Pancreas (tissue), 10 donors: Measurements from ENCODE around the gene ABCG1. TPM values are rescaled to one million over a fixed set of nuclear protein-coding genes. Genes with fewer than 3 reads are reported as not detected.

ENCODE experiments used
- ATAC-seq, 4 donors: fragments of 200-7000 bp; cut with Tn5 transposase; one replicate each; pipeline versions ENCODE4 v1.8.0 to v1.9.1; 2020; ENCODE audit warnings: mild to moderate bottlenecking in 4 of 4, moderate library complexity in 4 of 4
- DNase-seq, 6 donors: peaks; one replicate each; pipeline ENCODE4 v3.0.0-alpha.2; 2020
- FAIRE-seq: peaks from 2 replicates; lab custom pipeline; 2012; peaks lifted over from hg19 to GRCh38; lab: Jason Lieb, UNC
- H3K27ac ChIP-seq, 4 donors: fragments of 200-600 bp; sonication (generic); 1 replicate in 3 of 4; 2 replicates in 1 of 4; pipeline versions ENCODE4 v1.5.0 to v1.8.0; 2020
- H3K27me3 ChIP-seq, 4 donors: fragments of 200-600 bp; one replicate each; pipeline ENCODE4 v1.8.0; 2021
- H3K36me3 ChIP-seq, 3 donors: fragments of 200-600 bp; sonication (generic) in 1 of 3; one replicate each; pipeline versions ENCODE4 v1.5.0 to v1.8.0; 2020 to 2021
- H3K4me1 ChIP-seq, 3 donors: fragments of 200-600 bp; one replicate each; pipeline ENCODE4 v1.8.0; 2021
- H3K4me3 ChIP-seq, 4 donors: fragments of 200-600 bp; sonication (generic) in 2 of 4; one replicate each; pipeline versions ENCODE4 v1.5.0 to v1.8.0; 2020 to 2021
- H3K9me3 ChIP-seq, 4 donors: fragments of 200-600 bp; one replicate each; pipeline ENCODE4 v1.8.0; 2021
- WGBS, 2 donors: extraction: QIAGEN DNeasy Blood & Tissue Kit; methylation state at CpG; one replicate each; pipeline ENCODE4 v1.1.7; 2013; 5-methylcytosine and 5-hydroxymethylcytosine counted together
- intact Hi-C, 3 donors: fragments of 100-400 bp; cut with DNase I; formaldehyde crosslinking; loops; one replicate each; pipeline versions ENCODE4 v1.11.1 to v1.14.2; 2022
- polyA plus RNA-seq, 2 donors: library from polyadenylated mRNA; stranded (reverse); fragments of 200-250 nt; gene quantifications; one replicate each; pipeline ENCODE4 v1.2.3, GENCODE V29; 2013
- total RNA-seq, 6 donors: library from RNA; stranded (reverse); fragmentation: NEBNext Ultra II Directional in 4 of 6; extraction: Animal tissue kit (Norgen Biotek cat#: 25700) in 4 of 6; gene quantifications; one replicate each; pipeline versions ENCODE4 v1.2.1 to v1.2.4, GENCODE V29; 2021 to 2023
- TF ChIP-seq, protein P1 (sequence below), 4 donors: fragments of 200-600 bp; sonication (generic) in 3 of 4; IDR thresholded peaks; one replicate each; pipeline versions ENCODE4 v1.5.0 to v1.8.0; 2021; ENCODE audit warnings: antibody characterized with exemption in 4 of 4
- donor health status: healthy with polysubstance abuse.
- donor health status: DM: no; HTN: no; CAD: no; lungs with moderate emphysema.
- donor health status: DM: no; HTN: no; CAD: no.
- donor health status: control.
- donor health status: control.
- donor health status: Bipolar disorder and iron deficiency.
- donor health status: DM: yes; HTN: yes; CAD: no.
- donor health status: DM: no; HTN: no; CAD: no.
- donor health status: DM: no; HTN: no; CAD: no.
- donor health status: DM: yes; HTN: yes; CAD: no.

The ABCG1 gene
- total and polyA plus RNA-seq, 8 donors: 1.6 to 10.3 (median 4.2) TPM

DNA sequence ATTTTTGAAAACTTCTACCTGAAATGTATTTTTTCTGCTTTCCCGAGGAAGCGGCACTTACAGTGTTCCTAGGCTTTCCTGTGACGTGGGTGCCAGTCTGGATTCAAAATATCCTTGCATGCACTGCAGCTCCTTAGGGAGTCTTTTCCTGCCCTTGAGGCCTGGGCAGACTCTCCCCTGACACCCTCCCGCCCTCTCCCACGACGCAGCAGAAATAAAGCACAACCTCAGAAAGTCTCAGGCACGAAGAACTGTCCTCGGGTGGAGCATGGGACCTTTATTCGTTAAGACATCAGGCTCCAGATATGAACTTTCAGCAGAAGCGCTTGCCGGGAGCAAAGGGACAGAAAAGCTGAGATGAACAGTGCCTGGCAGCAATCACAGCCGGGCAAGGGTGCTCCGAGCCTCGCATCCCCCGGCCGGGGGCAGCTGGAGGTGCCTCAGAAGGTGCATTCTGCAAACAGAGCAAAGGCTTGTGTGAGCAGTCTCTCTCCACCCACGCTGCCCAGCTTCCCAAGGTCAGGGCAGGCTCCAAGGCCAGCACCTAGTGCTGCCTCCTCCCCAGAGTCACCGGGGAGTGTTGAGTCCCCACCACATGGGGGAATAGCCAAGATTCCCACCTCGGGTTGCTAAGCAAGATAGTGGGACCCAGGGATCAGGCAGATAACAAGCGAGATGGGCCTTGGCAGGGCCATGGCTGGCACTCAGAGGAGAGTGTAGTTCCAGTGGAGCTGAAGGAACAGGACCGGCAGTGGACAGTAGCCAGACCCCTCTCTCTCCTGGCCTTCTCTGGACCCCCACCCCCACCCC lies 93.1 kb downstream of the ABCG1 start:
- Histone ChIP-seq H3K9me3 (no peaks in the 10 kb centered on the region), H3K36me3 (no peaks in the 10 kb centered on the region), H3K4me1 (peaks cover 0 to 13% (median 10%) of the 10 kb centered on the region in 3 donors), H3K27ac (no peak overlapping the region), H3K27me3 (no peaks in the 10 kb centered on the region), H3K4me3 (no peak overlapping the region)
- intact Hi-C loops: loop anchor here in 1 of 3 donors (10.0 kb wide), 1 partner anchor 133 kb away; no protein-coding TSS in a partner anchor
- TF ChIP-seq, protein P1, sequence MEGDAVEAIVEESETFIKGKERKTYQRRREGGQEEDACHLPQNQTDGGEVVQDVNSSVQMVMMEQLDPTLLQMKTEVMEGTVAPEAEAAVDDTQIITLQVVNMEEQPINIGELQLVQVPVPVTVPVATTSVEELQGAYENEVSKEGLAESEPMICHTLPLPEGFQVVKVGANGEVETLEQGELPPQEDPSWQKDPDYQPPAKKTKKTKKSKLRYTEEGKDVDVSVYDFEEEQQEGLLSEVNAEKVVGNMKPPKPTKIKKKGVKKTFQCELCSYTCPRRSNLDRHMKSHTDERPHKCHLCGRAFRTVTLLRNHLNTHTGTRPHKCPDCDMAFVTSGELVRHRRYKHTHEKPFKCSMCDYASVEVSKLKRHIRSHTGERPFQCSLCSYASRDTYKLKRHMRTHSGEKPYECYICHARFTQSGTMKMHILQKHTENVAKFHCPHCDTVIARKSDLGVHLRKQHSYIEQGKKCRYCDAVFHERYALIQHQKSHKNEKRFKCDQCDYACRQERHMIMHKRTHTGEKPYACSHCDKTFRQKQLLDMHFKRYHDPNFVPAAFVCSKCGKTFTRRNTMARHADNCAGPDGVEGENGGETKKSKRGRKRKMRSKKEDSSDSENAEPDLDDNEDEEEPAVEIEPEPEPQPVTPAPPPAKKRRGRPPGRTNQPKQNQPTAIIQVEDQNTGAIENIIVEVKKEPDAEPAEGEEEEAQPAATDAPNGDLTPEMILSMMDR (IDR thresholded peaks at IDR 0.05): no peak
- 41 to 42% methylated on average over 21 of the region's 21 CpGs for WGBS, 2 donors
- no peak for FAIRE-seq
- peak in 3 of 4 donors; percentile 11 to 62 (median 48) for ATAC-seq
- peak in 4 of 6 donors; percentile 34 to 63 (median 49) for DNase-seq

DNA sequence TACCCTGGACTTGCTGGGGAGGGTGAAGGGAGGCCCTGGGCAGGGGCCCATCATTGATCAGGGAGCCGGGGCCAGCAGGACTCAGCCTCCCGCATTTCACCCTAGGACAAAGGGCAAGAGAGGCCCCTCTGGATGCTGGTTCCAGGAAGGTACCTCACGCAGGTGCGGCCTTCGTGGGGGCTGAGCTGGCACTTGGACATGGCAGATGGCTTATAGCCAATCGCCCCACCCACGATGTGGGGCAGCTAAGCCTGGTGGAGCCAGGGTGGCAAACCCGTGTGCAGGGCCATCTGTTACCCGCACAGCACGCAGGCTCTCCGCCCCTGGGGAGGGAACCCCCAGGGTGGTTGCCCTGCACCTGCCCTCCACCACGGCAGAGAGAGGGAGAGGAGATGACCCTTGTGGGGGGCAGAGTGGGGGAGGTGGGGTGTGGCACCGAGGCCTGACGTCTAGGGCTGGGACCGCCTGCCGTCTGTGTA lies 93.7 kb downstream of the ABCG1 start:
- DNase-seq (peak in 2 of 6 donors; percentile 53 to 74), ATAC-seq (peak in 1 of 4 donors; percentile 23), FAIRE-seq (no peak)
- H3K27me3 ChIP-seq: no peaks in the 10 kb centered on the region
- H3K36me3 ChIP-seq: no peaks in the 10 kb centered on the region
- no peak overlapping the region for H3K27ac ChIP-seq
- TF ChIP-seq, protein P1 (IDR thresholded peaks at IDR 0.05): no peak
- H3K9me3 ChIP-seq: no peaks in the 10 kb centered on the region
- intact Hi-C loops: loop anchor here in 1 of 3 donors (10.0 kb wide), 1 partner anchor 132 kb away; no protein-coding TSS in a partner anchor
- 79% methylated on average over 16 of the region's 16 CpGs for WGBS, 2 donors
- H3K4me1 ChIP-seq: peaks cover 0 to 13% (median 10%) of the 10 kb centered on the region in 3 donors
- H3K4me3 ChIP-seq: no peak overlapping the region

DNA sequence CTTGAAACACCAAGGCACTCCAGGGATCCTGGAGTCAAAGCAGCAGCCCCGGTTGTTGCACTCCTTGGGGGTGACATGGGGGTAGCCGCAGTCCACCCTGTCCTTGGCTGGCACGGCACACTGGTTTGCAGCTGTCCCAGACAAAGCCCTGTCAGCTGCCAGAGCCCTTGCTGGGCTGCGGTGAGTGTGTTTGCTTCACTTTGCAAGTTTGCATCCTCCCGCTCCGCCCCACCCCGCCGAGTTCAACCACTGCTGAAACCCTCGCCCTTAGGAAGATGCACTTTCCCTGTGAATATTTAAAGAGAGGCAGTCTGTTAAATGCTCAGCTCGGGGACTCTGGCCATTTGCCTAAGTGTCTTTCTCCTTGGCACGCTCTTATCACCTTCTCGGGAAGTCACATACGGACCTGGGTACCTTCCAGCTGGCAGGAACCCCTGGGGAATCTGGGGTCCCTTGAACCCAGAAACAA lies 94.6 kb downstream of the ABCG1 start:
- Histone ChIP-seq H3K4me1 (peaks cover 0 to 13% (median 10%) of the 10 kb centered on the region in 3 donors), H3K9me3 (no peaks in the 10 kb centered on the region), H3K36me3 (no peaks in the 10 kb centered on the region), H3K27ac (no peak overlapping the region), H3K27me3 (no peaks in the 10 kb centered on the region), H3K4me3 (no peak overlapping the region)
- ATAC-seq: peak in 1 of 4 donors; percentile 2
- no peak for FAIRE-seq
- TF ChIP-seq, protein P1 (IDR thresholded peaks at IDR 0.05): no peak
- intact Hi-C loops: loop anchor here in 1 of 3 donors (10.0 kb wide), 1 partner anchor 131 kb away; no protein-coding TSS in a partner anchor
- peak in 2 of 6 donors; percentile 58 to 60 for DNase-seq
- WGBS, 2 donors: 26% methylated on average over 13 of the region's 13 CpGs

DNA sequence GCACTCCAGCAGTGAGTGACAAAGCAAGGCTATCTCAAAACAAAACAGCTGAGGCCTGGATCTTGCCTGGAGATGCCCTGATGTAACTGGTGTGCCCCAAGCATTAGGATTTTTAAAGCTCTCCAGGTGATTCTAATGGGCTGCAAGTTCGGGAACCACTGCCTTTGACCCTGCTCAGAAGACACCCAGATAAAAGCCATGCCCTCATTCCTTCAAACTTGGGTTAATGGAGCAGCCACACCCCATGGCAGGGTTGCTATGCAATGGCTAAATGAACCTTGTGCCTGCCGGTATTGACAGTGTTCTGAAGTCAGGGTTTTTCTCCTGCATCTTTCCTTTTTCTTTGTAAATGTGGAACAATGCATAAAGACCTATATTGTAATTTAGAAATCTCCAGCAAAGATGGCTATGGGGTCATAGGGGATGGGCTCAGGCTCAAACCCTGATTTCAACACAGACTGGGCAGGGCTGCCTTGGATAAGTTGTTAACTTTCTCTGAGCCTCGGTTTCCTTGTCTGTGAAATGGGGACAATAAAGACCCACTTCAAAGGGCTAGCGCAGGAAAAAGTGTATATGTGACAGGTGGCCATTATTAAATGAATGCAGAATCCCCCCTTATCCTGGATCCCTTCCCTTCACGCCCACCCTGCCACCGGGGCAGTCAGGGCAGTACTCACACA lies 95.8 kb downstream of the ABCG1 start:
- H3K4me3 ChIP-seq: no peak overlapping the region
- no peak overlapping the region for H3K27ac ChIP-seq

More for the DNA sequence above, 95.8 kb downstream of the ABCG1 start:
- TF ChIP-seq, protein P1 (IDR thresholded peaks at IDR 0.05): no peak
- ATAC-seq (no peak), FAIRE-seq (no peak), DNase-seq (no peak)
- Histone ChIP-seq H3K27me3 (no peaks in the 10 kb centered on the region), H3K9me3 (no peaks in the 10 kb centered on the region), H3K4me1 (peaks cover 0 to 13% (median 4%) of the 10 kb centered on the region in 3 donors), H3K36me3 (no peaks in the 10 kb centered on the region)
- 76 to 81% methylated on average over 6 of the region's 6 CpGs for WGBS, 2 donors
- intact Hi-C loops: loop anchor here in 1 of 3 donors (10.0 kb wide), 1 partner anchor 130 kb away; no protein-coding TSS in a partner anchor
